ENCODE data around the gene CRACDL.

CRACDL gene

DNA sequence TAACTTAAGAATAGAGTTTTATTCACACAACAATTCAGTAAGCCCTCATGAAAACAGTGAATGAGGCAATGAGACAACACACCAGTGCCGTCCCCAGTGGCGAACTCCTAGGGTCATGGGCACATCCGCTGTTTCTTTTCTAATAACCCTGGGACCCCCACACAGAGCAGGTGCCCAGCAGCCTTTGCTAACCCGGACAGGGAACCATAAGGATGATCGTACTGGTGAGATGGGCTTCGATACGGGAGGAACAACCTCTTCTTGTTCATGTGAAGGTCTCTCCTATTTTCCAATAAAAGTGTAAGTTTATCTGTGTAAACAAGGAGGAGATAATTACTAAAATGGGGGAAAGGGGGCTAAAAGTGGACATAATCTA, 107.7 kb downstream of the CRACDL start:
- TF ChIP-seq RAD21 (IDR thresholded peaks at IDR 0.05; ENCODE audit: low read depth) (no peak), YY1 (IDR thresholded peaks at IDR 0.05; ENCODE audit: low read depth) (no peak), TCF12 (IDR thresholded peaks at IDR 0.05; ENCODE audit: low read depth) (no peak), EGR1 (IDR thresholded peaks at IDR 0.05) (no peak), FOXM1 (IDR thresholded peaks at IDR 0.05; ENCODE audit: borderline replicate concordance, low read depth) (no peak), EP300 (IDR thresholded peaks at IDR 0.05; ENCODE audit: borderline replicate concordance) (no peak), TEAD4 (IDR thresholded peaks at IDR 0.05) (no peak), CREB1 (IDR thresholded peaks at IDR 0.05; ENCODE audit: low read depth) (no peak), ZBTB7A (IDR thresholded peaks at IDR 0.05; ENCODE audit: low read depth) (no peak), CEBPB (IDR thresholded peaks at IDR 0.05) (no peak), NFIC (IDR thresholded peaks at IDR 0.05) (no peak), TAF1 (IDR thresholded peaks at IDR 0.05; ENCODE audit: low read depth) (no peak)
- TF ChIP-seq, protein P1, sequence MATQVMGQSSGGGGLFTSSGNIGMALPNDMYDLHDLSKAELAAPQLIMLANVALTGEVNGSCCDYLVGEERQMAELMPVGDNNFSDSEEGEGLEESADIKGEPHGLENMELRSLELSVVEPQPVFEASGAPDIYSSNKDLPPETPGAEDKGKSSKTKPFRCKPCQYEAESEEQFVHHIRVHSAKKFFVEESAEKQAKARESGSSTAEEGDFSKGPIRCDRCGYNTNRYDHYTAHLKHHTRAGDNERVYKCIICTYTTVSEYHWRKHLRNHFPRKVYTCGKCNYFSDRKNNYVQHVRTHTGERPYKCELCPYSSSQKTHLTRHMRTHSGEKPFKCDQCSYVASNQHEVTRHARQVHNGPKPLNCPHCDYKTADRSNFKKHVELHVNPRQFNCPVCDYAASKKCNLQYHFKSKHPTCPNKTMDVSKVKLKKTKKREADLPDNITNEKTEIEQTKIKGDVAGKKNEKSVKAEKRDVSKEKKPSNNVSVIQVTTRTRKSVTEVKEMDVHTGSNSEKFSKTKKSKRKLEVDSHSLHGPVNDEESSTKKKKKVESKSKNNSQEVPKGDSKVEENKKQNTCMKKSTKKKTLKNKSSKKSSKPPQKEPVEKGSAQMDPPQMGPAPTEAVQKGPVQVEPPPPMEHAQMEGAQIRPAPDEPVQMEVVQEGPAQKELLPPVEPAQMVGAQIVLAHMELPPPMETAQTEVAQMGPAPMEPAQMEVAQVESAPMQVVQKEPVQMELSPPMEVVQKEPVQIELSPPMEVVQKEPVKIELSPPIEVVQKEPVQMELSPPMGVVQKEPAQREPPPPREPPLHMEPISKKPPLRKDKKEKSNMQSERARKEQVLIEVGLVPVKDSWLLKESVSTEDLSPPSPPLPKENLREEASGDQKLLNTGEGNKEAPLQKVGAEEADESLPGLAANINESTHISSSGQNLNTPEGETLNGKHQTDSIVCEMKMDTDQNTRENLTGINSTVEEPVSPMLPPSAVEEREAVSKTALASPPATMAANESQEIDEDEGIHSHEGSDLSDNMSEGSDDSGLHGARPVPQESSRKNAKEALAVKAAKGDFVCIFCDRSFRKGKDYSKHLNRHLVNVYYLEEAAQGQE (IDR thresholded peaks at IDR 0.05; ENCODE audit: low read depth), result no peak
- TF ChIP-seq, protein P2, sequence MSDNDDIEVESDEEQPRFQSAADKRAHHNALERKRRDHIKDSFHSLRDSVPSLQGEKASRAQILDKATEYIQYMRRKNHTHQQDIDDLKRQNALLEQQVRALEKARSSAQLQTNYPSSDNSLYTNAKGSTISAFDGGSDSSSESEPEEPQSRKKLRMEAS (IDR thresholded peaks at IDR 0.05), result no peak
- TF ChIP-seq, protein P3, sequence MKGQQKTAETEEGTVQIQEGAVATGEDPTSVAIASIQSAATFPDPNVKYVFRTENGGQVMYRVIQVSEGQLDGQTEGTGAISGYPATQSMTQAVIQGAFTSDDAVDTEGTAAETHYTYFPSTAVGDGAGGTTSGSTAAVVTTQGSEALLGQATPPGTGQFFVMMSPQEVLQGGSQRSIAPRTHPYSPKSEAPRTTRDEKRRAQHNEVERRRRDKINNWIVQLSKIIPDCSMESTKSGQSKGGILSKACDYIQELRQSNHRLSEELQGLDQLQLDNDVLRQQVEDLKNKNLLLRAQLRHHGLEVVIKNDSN (IDR thresholded peaks at IDR 0.05), result no peak

DNA sequence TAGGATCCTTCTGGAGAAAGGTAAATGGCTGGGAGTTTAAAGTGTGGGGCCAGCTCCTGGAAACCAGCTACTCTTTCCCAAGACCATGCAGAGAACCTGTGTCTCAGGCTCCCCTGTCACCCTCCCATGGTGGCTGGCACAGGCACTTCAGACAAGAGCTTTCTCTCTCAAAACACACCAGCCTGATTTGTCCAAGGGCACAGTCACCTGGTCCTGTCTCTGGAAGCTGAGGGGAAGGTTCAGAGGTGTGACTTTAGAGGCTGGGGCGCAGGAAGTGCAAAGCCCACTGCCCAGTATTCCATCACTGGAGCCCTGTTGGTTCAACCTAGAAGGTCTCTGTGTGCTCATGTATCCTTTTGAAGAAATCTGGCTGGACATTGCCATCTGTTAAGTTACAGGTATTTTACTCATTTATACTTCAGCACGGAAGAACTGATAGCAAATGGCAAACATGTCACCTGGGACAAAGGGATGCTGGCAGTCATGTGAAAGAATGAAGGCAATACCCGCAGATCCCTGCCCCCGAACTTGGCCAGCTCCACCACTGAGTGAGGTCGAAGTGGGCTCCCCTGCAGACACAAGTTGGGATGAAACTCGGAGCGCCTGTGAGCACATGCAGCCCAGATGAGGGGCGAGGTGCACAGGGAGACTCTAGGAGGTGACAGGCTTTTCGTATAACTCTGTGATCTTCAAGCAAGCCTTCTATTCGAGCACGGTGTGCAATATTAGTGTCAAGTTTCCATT, 108.2 kb downstream of the CRACDL start:
- TF ChIP-seq ZBTB7A (IDR thresholded peaks at IDR 0.05; ENCODE audit: low read depth) (no peak), EGR1 (IDR thresholded peaks at IDR 0.05) (no peak), NFIC (IDR thresholded peaks at IDR 0.05) (no peak), CEBPB (IDR thresholded peaks at IDR 0.05) (no peak), TEAD4 (IDR thresholded peaks at IDR 0.05) (no peak), YY1 (IDR thresholded peaks at IDR 0.05; ENCODE audit: low read depth) (no peak), TAF1 (IDR thresholded peaks at IDR 0.05; ENCODE audit: low read depth) (no peak), TCF12 (IDR thresholded peaks at IDR 0.05; ENCODE audit: low read depth) (no peak), EP300 (IDR thresholded peaks at IDR 0.05; ENCODE audit: borderline replicate concordance) (no peak), RAD21 (IDR thresholded peaks at IDR 0.05; ENCODE audit: low read depth) (no peak), CREB1 (IDR thresholded peaks at IDR 0.05; ENCODE audit: low read depth) (no peak), FOXM1 (IDR thresholded peaks at IDR 0.05; ENCODE audit: borderline replicate concordance, low read depth) (no peak)
- TF ChIP-seq, protein P3 (IDR thresholded peaks at IDR 0.05), result no peak

DNA sequence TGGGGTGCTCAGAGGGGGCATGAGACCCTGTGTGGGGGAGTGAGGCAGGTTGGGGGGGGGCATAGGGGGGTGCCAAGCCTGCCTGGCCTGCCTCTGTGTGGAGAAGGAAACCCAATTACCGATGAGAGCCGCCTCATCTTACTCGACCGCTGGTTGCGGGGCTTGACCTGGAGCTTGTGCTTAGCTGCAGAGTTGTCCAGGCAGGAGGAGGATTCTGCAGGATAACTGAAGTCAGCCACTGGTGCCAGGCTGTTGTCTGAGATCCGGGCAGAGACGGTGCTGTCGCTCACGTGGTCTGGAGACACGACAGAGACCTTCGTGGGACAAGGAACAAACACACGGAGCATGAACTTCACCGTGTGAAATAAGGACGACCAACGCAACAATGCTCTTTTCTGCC, 109.2 kb downstream of the CRACDL start:
- TF ChIP-seq, protein P1 (IDR thresholded peaks at IDR 0.05; ENCODE audit: low read depth), result no peak
- TF ChIP-seq NFIC (IDR thresholded peaks at IDR 0.05) (no peak), TAF1 (IDR thresholded peaks at IDR 0.05; ENCODE audit: low read depth) (no peak), TCF12 (IDR thresholded peaks at IDR 0.05; ENCODE audit: low read depth) (no peak)
- TF ChIP-seq, protein P2 (IDR thresholded peaks at IDR 0.05), result no peak

DNA sequence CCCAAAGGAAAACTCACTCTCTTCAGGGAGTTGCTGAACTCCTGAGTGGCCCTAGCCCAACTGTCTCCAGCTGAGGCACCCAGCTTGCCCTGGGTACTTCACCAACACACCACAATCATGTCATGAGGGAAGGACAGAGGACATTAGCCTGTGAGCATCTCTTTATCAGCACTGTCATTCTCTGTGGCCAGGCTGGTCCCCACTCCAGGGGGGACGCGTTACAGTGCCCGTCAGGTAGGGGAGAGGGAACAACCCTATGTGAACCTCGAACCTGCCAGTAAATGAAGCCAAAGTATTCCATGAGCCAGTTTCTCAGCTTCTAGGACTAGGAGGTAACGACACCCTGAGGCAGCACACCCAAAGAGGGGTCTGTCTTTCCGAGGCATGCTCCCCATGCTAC, 110.2 kb downstream of the CRACDL start:
- TF ChIP-seq RAD21 (IDR thresholded peaks at IDR 0.05; ENCODE audit: low read depth) (no peak), CEBPB (IDR thresholded peaks at IDR 0.05) (no peak), ZBTB7A (IDR thresholded peaks at IDR 0.05; ENCODE audit: low read depth) (no peak), FOXM1 (IDR thresholded peaks at IDR 0.05; ENCODE audit: borderline replicate concordance, low read depth) (no peak), TEAD4 (IDR thresholded peaks at IDR 0.05) (no peak), YY1 (IDR thresholded peaks at IDR 0.05; ENCODE audit: low read depth) (no peak), TAF1 (IDR thresholded peaks at IDR 0.05; ENCODE audit: low read depth) (no peak), EGR1 (IDR thresholded peaks at IDR 0.05) (no peak), CREB1 (IDR thresholded peaks at IDR 0.05; ENCODE audit: low read depth) (no peak), TCF12 (IDR thresholded peaks at IDR 0.05; ENCODE audit: low read depth) (no peak), NFIC (IDR thresholded peaks at IDR 0.05) (no peak)
- TF ChIP-seq, protein P2 (IDR thresholded peaks at IDR 0.05), result no peak
- TF ChIP-seq, protein P1 (IDR thresholded peaks at IDR 0.05; ENCODE audit: low read depth), result no peak
- TF ChIP-seq, protein P3 (IDR thresholded peaks at IDR 0.05), result no peak
